ENCODE measurements around the gene ARHGAP20. TPM values are rescaled to one million over a fixed set of nuclear protein-coding genes. Genes with fewer than 3 reads are reported as not detected.
A peak's percentile ranks its signal among the peaks of the same experiment; 100 is the strongest.

ARHGAP20 gene
- total RNA-seq, 3 donors from 2014 or later = 1.6 to 3.9 (median 2.8) TPM

DNA sequence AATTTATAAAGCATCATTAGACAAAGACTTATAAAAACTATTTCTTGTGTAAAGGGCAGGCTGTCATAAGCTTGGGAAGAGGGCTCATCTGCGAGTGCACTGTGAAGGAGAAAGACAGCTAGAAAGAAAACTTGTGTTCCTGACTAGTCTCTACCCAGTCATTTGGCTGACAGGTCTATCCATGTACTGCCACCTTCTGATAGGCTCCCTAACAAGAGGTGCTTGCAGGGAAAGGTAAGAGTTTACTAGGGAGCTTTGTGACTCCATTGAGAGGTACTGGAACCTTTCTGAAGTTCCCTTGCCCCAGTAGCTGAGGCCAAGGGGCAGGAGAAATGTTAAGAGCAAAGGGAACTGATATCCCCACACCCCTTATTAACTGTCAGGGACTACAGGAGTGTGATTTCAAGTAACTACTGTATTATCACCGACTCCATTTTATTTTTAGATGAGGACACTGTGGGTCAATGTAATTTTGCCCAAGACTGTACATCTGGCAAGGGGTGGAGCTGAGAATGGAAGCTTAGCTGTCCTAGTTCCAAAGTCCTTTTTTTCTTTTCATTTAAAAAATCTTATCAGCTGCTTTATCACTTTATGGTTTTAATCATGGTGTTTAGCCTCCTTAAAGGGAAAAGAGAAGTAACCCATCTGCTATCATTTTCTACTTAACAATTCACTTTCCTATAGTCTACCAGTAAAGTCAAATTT lies 129.4 kb downstream of the ARHGAP20 start:
- Histone ChIP-seq H3K4me1 (ENCODE audit: low read depth) (peaks cover 16% of the 10 kb centered on the region), H3K36me3 (ENCODE audit: low read depth) (no peaks in the 10 kb centered on the region), H3K9me3 (no peaks in the 10 kb centered on the region), H3K4me3 (no peak overlapping the region)
- DNase-seq (peak in 1 of 3 donors; percentile 38), ATAC-seq (peak; percentile 90)
- TF ChIP-seq, protein P1, sequence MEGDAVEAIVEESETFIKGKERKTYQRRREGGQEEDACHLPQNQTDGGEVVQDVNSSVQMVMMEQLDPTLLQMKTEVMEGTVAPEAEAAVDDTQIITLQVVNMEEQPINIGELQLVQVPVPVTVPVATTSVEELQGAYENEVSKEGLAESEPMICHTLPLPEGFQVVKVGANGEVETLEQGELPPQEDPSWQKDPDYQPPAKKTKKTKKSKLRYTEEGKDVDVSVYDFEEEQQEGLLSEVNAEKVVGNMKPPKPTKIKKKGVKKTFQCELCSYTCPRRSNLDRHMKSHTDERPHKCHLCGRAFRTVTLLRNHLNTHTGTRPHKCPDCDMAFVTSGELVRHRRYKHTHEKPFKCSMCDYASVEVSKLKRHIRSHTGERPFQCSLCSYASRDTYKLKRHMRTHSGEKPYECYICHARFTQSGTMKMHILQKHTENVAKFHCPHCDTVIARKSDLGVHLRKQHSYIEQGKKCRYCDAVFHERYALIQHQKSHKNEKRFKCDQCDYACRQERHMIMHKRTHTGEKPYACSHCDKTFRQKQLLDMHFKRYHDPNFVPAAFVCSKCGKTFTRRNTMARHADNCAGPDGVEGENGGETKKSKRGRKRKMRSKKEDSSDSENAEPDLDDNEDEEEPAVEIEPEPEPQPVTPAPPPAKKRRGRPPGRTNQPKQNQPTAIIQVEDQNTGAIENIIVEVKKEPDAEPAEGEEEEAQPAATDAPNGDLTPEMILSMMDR (IDR thresholded peaks at IDR 0.05) = no peak
- intact Hi-C loops (cut with DNase I, micrococcal nuclease) = no loop called here

DNA sequence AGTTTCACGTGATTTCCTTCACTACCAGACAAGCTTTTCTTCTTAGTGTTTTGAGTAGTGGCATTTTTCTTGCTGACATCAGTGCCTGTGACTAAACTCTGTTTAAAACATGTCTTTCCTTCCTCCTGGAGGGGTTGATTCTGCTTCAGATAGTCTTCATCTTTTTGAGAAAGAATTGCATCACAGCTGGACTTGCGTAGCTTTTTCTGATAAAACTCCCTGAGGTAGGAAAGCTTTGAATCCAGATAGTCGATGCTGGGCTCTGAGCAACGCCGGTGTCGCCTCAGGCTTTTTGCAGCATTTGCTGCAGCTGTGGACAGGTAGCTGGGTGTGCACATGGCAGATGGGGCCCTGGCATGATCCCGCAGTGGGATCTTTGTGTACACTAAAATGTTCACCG lies 131.7 kb downstream of the ARHGAP20 start:
- no peak for DNase-seq
- H3K36me3 ChIP-seq (ENCODE audit: low read depth) = no peaks in the 10 kb centered on the region

DNA sequence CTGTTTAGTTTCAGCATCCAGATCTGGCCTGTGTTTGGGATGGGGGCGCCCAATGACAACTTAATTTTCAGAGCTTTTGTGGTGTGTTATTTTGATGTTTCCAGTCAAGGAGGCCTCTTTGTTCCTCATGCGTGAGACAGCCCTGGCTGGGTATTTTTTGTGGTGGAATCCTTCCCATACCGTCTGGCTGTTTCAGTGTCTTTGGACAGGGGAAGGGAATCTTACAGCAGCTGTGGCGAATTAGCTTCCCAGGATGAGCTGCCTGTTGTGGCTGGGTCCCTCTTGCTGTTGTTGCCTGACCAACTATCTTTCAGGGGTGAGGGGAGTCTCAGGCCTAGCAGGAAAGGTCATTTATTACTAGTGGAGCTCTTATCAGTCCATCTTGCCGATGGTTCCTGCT lies 138.8 kb downstream of the ARHGAP20 start:
- intact Hi-C loops (cut with DNase I, micrococcal nuclease) = no loop called here
- Histone ChIP-seq H3K4me3 (no peak overlapping the region), H3K36me3 (ENCODE audit: low read depth) (no peaks in the 10 kb centered on the region), H3K4me1 (ENCODE audit: low read depth) (no peaks in the 10 kb centered on the region), H3K9me3 (no peaks in the 10 kb centered on the region)
- TF ChIP-seq, protein P1 (IDR thresholded peaks at IDR 0.05) = no peak
- no peak for ATAC-seq
- DNase-seq = no peak

More for the DNA sequence above, 131.7 kb downstream of the ARHGAP20 start:
- peaks cover 16% of the 10 kb centered on the region for H3K4me1 ChIP-seq (ENCODE audit: low read depth)
- TF ChIP-seq, protein P1 (IDR thresholded peaks at IDR 0.05) = no peak
- H3K9me3 ChIP-seq = no peaks in the 10 kb centered on the region
- no peak for ATAC-seq
- no peak overlapping the region for H3K4me3 ChIP-seq
- intact Hi-C loops (cut with DNase I, micrococcal nuclease) = no loop called here

DNA sequence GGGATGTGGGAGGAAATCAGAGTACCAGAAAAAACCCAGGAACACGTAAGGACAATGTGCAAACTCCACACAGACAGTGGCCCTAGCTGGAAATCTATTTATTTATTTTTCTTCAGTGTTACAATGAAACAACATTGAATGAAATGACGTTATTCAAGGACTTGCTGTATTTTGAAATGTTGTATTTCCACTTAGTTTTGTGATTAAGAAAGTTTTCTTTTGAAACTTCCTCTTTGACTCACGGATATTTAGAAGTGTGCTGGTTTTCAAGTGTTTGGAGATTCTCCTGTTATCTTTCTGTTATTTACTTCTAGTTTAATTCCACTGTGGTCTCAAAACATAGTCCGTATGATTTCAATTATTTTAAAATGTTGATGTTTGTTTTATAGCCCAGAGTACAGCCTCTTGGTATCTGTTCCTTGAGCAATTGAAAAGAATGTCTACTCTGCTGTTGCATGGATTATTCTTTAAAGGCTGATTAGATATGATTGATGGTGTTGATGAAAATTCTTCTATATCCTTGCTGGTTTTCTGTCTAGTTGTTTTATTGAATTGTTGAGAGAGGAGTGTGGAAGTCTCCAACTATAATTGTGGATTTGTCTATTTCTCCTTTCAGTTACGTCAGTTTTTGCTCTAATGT lies 141.0 kb downstream of the ARHGAP20 start:
- no peak for ATAC-seq
- H3K4me1 ChIP-seq (ENCODE audit: low read depth) = no peaks in the 10 kb centered on the region
- H3K9me3 ChIP-seq = no peaks in the 10 kb centered on the region
- intact Hi-C loops (cut with DNase I, micrococcal nuclease) = no loop called here
- H3K36me3 ChIP-seq (ENCODE audit: low read depth) = no peaks in the 10 kb centered on the region
- H3K4me3 ChIP-seq = no peak overlapping the region
- no peak for DNase-seq
- TF ChIP-seq, protein P1 (IDR thresholded peaks at IDR 0.05) = no peak

DNA sequence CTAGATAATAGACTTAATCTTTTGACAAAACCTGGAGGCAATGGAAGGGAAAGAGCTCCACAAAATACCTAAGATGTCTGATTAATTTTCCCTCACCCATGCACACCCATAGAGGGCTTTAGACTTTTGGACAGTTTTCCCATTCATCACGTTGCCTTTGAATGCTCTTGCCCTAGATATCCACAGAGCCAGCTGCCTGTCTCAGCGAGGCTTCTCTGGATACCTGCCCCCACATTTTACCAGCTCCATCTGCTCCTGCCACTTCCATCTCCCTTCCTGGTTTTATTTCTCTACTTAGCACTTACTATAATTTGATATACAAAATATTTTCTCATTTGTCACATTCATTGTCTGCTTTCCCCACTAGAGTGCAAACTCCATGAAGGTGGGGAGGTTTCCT lies 145.7 kb downstream of the ARHGAP20 start:
- intact Hi-C loops (cut with DNase I, micrococcal nuclease) = no loop called here
- TF ChIP-seq, protein P1 (IDR thresholded peaks at IDR 0.05) = no peak
- ATAC-seq (no peak), DNase-seq (no peak)
- H3K4me1 ChIP-seq (ENCODE audit: low read depth) = no peaks in the 10 kb centered on the region
- H3K4me3 ChIP-seq = no peak overlapping the region
- H3K9me3 ChIP-seq = no peaks in the 10 kb centered on the region
- H3K36me3 ChIP-seq (ENCODE audit: low read depth) = no peaks in the 10 kb centered on the region

Data from mucosa of descending colon (tissue), 3 donors.